Mesenchymal stem cell (in vitro differentiated cells and primary cell): ENCODE data around the gene PRKG2.

ENCODE experiments used
- DNase-seq: peaks from one replicate; pipeline ENCODE4 v3.0.0-alpha.2; 2013
- H2AFZ ChIP-seq: one replicate; pipeline ENCODE4 v1.6.1; 2013; ENCODE audit warnings: low read depth, mild to moderate bottlenecking, control low read depth, inconsistent platforms, low read length, moderate library complexity
- H2AK5ac ChIP-seq: 2 replicates; pipeline ENCODE4 v1.6.1; 2013; ENCODE audit warnings: low read length, moderate library complexity, mild to moderate bottlenecking, inconsistent platforms; ENCODE audit not compliant: severe bottlenecking
- H2BK120ac ChIP-seq: one replicate; pipeline ENCODE4 v1.6.1; 2013; ENCODE audit warnings: low read depth, mild to moderate bottlenecking, inconsistent platforms, low read length, moderate library complexity
- H2BK12ac ChIP-seq, 2 experiments: one replicate each; pipeline ENCODE4 v1.6.1; 2013; ENCODE audit warnings: inconsistent platforms in 2 of 2, low read length in 2 of 2, mild to moderate bottlenecking in 2 of 2, moderate library complexity in 2 of 2, control low read depth in 1 of 2
- H2BK15ac ChIP-seq: one replicate; pipeline ENCODE4 v1.6.1; 2013; ENCODE audit warnings: mild to moderate bottlenecking, low read depth, inconsistent platforms; ENCODE audit not compliant: poor library complexity, severe bottlenecking
- H2BK5ac ChIP-seq: 2 replicates; pipeline ENCODE4 v1.6.1; 2013; ENCODE audit warnings: low read depth, mild to moderate bottlenecking, low read length, control low read depth, inconsistent platforms; ENCODE audit not compliant: poor library complexity, severe bottlenecking
- H3K14ac ChIP-seq, 2 experiments: one replicate each; pipeline ENCODE4 v1.6.1; 2013; ENCODE audit warnings: inconsistent platforms in 2 of 2, low read length in 2 of 2, control low read depth in 1 of 2, mild to moderate bottlenecking in 1 of 2, moderate library complexity in 1 of 2
- H3K18ac ChIP-seq, 2 experiments: one replicate each; pipeline ENCODE4 v1.6.1; 2013; ENCODE audit warnings: inconsistent platforms in 2 of 2, low read length in 2 of 2, control low read depth in 1 of 2, low read depth in 1 of 2, mild to moderate bottlenecking in 1 of 2
- H3K23ac ChIP-seq, 2 experiments: one replicate each; pipeline ENCODE4 v1.6.1; 2013; ENCODE audit warnings: inconsistent platforms in 2 of 2, low read length in 2 of 2, mild to moderate bottlenecking in 2 of 2, moderate library complexity in 2 of 2, control low read depth in 1 of 2
- H3K27ac ChIP-seq: 2 replicates; pipeline ENCODE4 v1.5.1; 2013; ENCODE audit warnings: mild to moderate bottlenecking, moderate library complexity, low read length, control low read depth, inconsistent platforms; ENCODE audit not compliant: poor library complexity, severe bottlenecking
- H3K27me3 ChIP-seq, 2 experiments: 2 replicates each; pipeline versions ENCODE4 v1.6.1 to v1.7.0; 2013; ENCODE audit warnings: low read length in 2 of 2, mild to moderate bottlenecking in 2 of 2, moderate library complexity in 2 of 2, control low read depth in 1 of 2, inconsistent platforms in 1 of 2; ENCODE audit not compliant: control insufficient read depth in 1 of 2, insufficient read depth in 1 of 2
- H3K36me3 ChIP-seq, 2 experiments: 2 replicates each; pipeline versions ENCODE4 v1.6.1 to v1.7.0; 2013; ENCODE audit warnings: low read length in 2 of 2, control low read depth in 1 of 2, inconsistent platforms in 1 of 2, low read depth in 1 of 2, mild to moderate bottlenecking in 1 of 2; ENCODE audit not compliant: insufficient read depth in 2 of 2, control insufficient read depth in 1 of 2
- H3K4ac ChIP-seq, 2 experiments: one replicate each; pipeline ENCODE4 v1.6.1; 2013; ENCODE audit warnings: inconsistent platforms in 2 of 2, low read length in 2 of 2, mild to moderate bottlenecking in 2 of 2, moderate library complexity in 2 of 2, control low read depth in 1 of 2, low read depth in 1 of 2
- H3K4me1 ChIP-seq: 2 replicates; pipeline ENCODE4 v1.6.1; 2013; ENCODE audit warnings: low read depth, low read length, control low read depth; ENCODE audit not compliant: control insufficient read depth, insufficient read depth
- H3K4me2 ChIP-seq: 2 replicates; pipeline ENCODE4 v1.6.1; 2013; ENCODE audit warnings: low read length, mild to moderate bottlenecking, inconsistent platforms; ENCODE audit not compliant: poor library complexity, severe bottlenecking
- H3K4me3 ChIP-seq, 2 experiments: 2 replicates each; pipeline versions ENCODE4 v1.5.1 to v1.7.0; 2013; ENCODE audit warnings: low read length in 2 of 2, mild to moderate bottlenecking in 2 of 2, control low read depth in 1 of 2, low read depth in 1 of 2; ENCODE audit not compliant: insufficient read depth in 1 of 2
- H3K79me1 ChIP-seq: replicated peaks from 2 replicates; pipeline ENCODE4 v1.6.1; 2013; ENCODE audit warnings: mild to moderate bottlenecking, control low read depth, low read length, inconsistent platforms; ENCODE audit not compliant: poor library complexity, severe bottlenecking
- H3K9ac ChIP-seq: 2 replicates; pipeline ENCODE4 v1.7.0; 2013; ENCODE audit warnings: mild to moderate bottlenecking, low read length, moderate library complexity
- H3K9me3 ChIP-seq: 2 replicates; pipeline ENCODE4 v1.7.0; 2013; ENCODE audit warnings: mild to moderate bottlenecking, low read length; ENCODE audit not compliant: control insufficient read depth
- H4K8ac ChIP-seq: one replicate; pipeline ENCODE4 v1.6.1; 2013; ENCODE audit warnings: inconsistent platforms, mild to moderate bottlenecking, low read length, moderate library complexity
- H4K91ac ChIP-seq: one replicate; pipeline ENCODE4 v1.6.1; 2013; ENCODE audit warnings: mild to moderate bottlenecking, low read length, inconsistent platforms
- WGBS: methylation state at CpG from one replicate; pipeline ENCODE4 v1.1.7; 2013; ENCODE audit warnings: mixed read lengths; 5-methylcytosine and 5-hydroxymethylcytosine counted together

The PRKG2 gene

GRCh38 chr4:81250430-81250829, 35.4 kb upstream of the PRKG2 start:
- no peaks in the 10 kb centered on the region for H3K4me1 ChIP-seq
- no peak overlapping the region for H4K8ac ChIP-seq
- H3K23ac ChIP-seq: no peak overlapping the region
- no peaks in the 10 kb centered on the region for H3K79me1 ChIP-seq
- no peaks in the 10 kb centered on the region for H3K27me3 ChIP-seq
- no peak overlapping the region for H2BK12ac ChIP-seq
- H3K9ac ChIP-seq: no peak overlapping the region
- no peak overlapping the region for H3K18ac ChIP-seq
- H3K4me3 ChIP-seq: no peak overlapping the region
- no peak overlapping the region for H2BK120ac ChIP-seq
- no peak overlapping the region for H3K14ac ChIP-seq
- H3K27ac ChIP-seq: no peak overlapping the region
- H2BK15ac ChIP-seq: no peak overlapping the region
- H3K4me2 ChIP-seq: no peak overlapping the region
- no peak overlapping the region for H2AK5ac ChIP-seq
- no peak overlapping the region for H4K91ac ChIP-seq
- WGBS: 75% methylated on average over 1 of the region's 1 CpG
- no peaks in the 10 kb centered on the region for H3K9me3 ChIP-seq
- no peak overlapping the region for H2BK5ac ChIP-seq
- no peak overlapping the region for H3K4ac ChIP-seq
- H2AFZ ChIP-seq: no peak overlapping the region
- no peaks in the 10 kb centered on the region for H3K36me3 ChIP-seq
- DNase-seq: no peak

GRCh38 chr4:81245218-81246009, 30.4 kb upstream of the PRKG2 start:
- no peaks in the 10 kb centered on the region for H3K79me1 ChIP-seq
- H3K27ac ChIP-seq: no peak overlapping the region
- H3K14ac ChIP-seq: no peak overlapping the region
- H3K18ac ChIP-seq: no peak overlapping the region
- H3K4me3 ChIP-seq: no peak overlapping the region
- H2AK5ac ChIP-seq: no peak overlapping the region
- no peak overlapping the region for H4K91ac ChIP-seq
- H2BK15ac ChIP-seq: no peak overlapping the region
- H3K27me3 ChIP-seq: no peaks in the 10 kb centered on the region
- no peak overlapping the region for H2BK5ac ChIP-seq
- no peaks in the 10 kb centered on the region for H3K9me3 ChIP-seq
- no peak overlapping the region for H2AFZ ChIP-seq
- H4K8ac ChIP-seq: no peak overlapping the region
- no peak for DNase-seq
- H3K23ac ChIP-seq: no peak overlapping the region
- no peak overlapping the region for H2BK120ac ChIP-seq
- H2BK12ac ChIP-seq: no peak overlapping the region
- H3K36me3 ChIP-seq: no peaks in the 10 kb centered on the region
- H3K9ac ChIP-seq: no peak overlapping the region
- no peak overlapping the region for H3K4me2 ChIP-seq
- no CpG with 5 or more reads among the region's 3 CpGs for WGBS
- H3K4me1 ChIP-seq: no peaks in the 10 kb centered on the region
- H3K4ac ChIP-seq: no peak overlapping the region

DNA sequence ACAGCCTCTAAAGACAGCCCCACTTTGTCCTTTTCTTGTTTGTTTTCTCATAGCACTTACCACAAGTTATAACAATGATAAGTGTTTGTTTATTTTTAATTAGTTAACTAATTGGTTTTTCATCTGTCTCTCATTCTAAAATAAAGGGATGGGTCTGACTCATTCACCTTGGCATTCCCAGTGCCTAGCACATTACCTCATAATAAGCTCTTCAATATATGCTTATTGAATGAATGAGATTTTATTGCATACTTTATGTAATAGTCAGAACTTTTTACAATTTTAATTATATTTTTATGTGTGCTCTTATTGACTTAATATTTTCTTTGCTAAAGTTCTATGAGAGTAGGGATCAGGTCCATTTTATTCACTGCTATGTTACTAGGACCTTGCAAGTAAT, 22.8 kb upstream of the PRKG2 start:
- Histone ChIP-seq H3K4me2 (no peak overlapping the region), H3K79me1 (no peaks in the 10 kb centered on the region), H3K18ac (no peak overlapping the region), H3K4me3 (no peak overlapping the region), H3K27ac (no peak overlapping the region), H2BK120ac (no peak overlapping the region), H3K27me3 (no peaks in the 10 kb centered on the region), H3K36me3 (no peaks in the 10 kb centered on the region), H3K4ac (no peak overlapping the region), H4K91ac (no peak overlapping the region), H2BK12ac (no peak overlapping the region), H3K4me1 (no peaks in the 10 kb centered on the region), H3K9ac (no peak overlapping the region), H2BK15ac (no peak overlapping the region), H2AK5ac (no peak overlapping the region), H2BK5ac (no peak overlapping the region), H2AFZ (no peak overlapping the region), H3K23ac (no peak overlapping the region), H3K14ac (no peak overlapping the region), H3K9me3 (no peaks in the 10 kb centered on the region), H4K8ac (no peak overlapping the region)
- DNase-seq: no peak

DNA sequence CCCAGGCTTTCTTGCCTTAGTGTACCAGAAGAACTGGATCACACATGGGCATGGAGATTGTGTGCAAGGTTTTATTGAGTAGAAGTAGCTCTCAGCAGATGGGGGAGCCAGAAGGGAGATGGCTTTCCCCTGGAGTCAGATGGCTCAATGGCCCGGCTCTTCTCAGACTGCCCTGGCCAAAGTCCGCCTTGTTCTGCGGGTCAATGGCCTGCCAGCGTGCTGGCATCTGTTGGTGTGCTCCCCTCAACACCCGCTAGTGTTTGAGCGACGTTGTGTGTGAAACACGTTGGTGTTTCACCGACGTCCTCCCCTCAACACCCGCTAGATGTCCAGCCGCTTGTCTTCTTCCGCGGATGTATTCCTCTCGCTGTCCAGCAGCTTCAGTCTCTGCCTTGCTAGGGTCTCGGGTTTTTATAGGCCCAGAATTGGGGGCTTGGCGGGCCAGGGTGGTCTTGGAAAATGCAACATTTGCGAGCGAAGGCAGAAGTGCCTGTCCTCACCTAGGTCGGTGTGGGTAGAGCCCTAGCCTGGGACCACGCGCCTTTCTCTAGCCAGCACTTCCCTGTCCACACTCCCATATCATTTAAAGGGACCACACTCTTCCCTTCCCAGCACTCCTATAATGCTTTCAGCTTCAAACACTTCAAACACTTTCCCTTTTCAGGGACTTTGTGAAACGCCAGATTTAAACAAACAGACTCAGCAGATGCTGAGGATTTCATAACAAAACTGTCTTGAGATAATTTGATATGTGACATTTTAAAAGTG, 21.1 kb upstream of the PRKG2 start:
- 90% methylated on average over 23 of the region's 23 CpGs for WGBS
- Histone ChIP-seq H3K4ac (no peak overlapping the region), H2BK12ac (no peak overlapping the region)

More for the DNA sequence above, 21.1 kb upstream of the PRKG2 start:
- H3K9ac ChIP-seq: no peak overlapping the region
- no peak overlapping the region for H4K8ac ChIP-seq
- no peak overlapping the region for H2BK15ac ChIP-seq
- no peak overlapping the region for H3K23ac ChIP-seq
- H2AK5ac ChIP-seq: no peak overlapping the region
- H3K27me3 ChIP-seq: no peaks in the 10 kb centered on the region
- no peak overlapping the region for H3K4me3 ChIP-seq
- no peaks in the 10 kb centered on the region for H3K36me3 ChIP-seq
- H3K9me3 ChIP-seq: peaks cover 3% of the 10 kb centered on the region
- H3K14ac ChIP-seq: no peak overlapping the region
- H2AFZ ChIP-seq: no peak overlapping the region
- no peak for DNase-seq
- H2BK5ac ChIP-seq: no peak overlapping the region
- no peak overlapping the region for H3K27ac ChIP-seq
- no peak overlapping the region for H2BK120ac ChIP-seq
- no peak overlapping the region for H4K91ac ChIP-seq
- H3K4me2 ChIP-seq: no peak overlapping the region
- no peaks in the 10 kb centered on the region for H3K79me1 ChIP-seq
- no peaks in the 10 kb centered on the region for H3K4me1 ChIP-seq
- no peak overlapping the region for H3K18ac ChIP-seq
